Gastroesophageal sphincter (tissue), 4 donors: Measurements from ENCODE around the gene FOXE1. TPM values are rescaled to one million over a fixed set of nuclear protein-coding genes. Genes with fewer than 3 reads are reported as not detected.

Experiments used
- ATAC-seq: fragments of 150-250 bp; one replicate; pipeline ENCODE4 v1.9.1; 2016; ENCODE audit warnings: mild to moderate bottlenecking, moderate library complexity
- H3K27ac ChIP-seq, 4 donors: fragments of 200-600 bp; sonication (generic) in 3 of 4; 1 replicate in 3 of 4; 2 replicates in 1 of 4; pipeline ENCODE4 v1.5.1; 2016 to 2019
- H3K27me3 ChIP-seq: fragments of 200-600 bp; sonication (generic); one replicate; pipeline ENCODE4 v1.5.1; 2019
- H3K36me3 ChIP-seq, 2 donors: fragments of 200-600 bp; sonication (generic); one replicate each; pipeline ENCODE4 v1.5.1; 2019; ENCODE audit warnings: control low read depth in 1 of 2
- H3K4me1 ChIP-seq, 3 donors: fragments of 200-600 bp; sonication (generic); 1 replicate in 2 of 3; 2 replicates in 1 of 3; pipeline ENCODE4 v1.5.1; 2016 to 2019; ENCODE audit warnings: control low read depth in 2 of 3
- H3K4me3 ChIP-seq, 2 donors: fragments of 200-600 bp; sonication (generic); one replicate each; pipeline ENCODE4 v1.5.1; 2019; ENCODE audit warnings: mild to moderate bottlenecking in 1 of 2, moderate library complexity in 1 of 2
- H3K9me3 ChIP-seq, 3 donors: fragments of 200-600 bp; sonication (generic); one replicate each; pipeline ENCODE4 v1.5.1; 2017 to 2019; ENCODE audit warnings: control low read depth in 2 of 3
- CTCF ChIP-seq, 4 experiments: fragments of 200-600 bp in 2 of 4; fragments of 450-650 bp in 2 of 4; sonication (generic) in 1 of 4; IDR thresholded peaks; one replicate each; pipeline ENCODE4 v1.5.1; 2017 to 2019; ENCODE audit warnings: antibody characterized with exemption in 4 of 4, mild to moderate bottlenecking in 2 of 4, moderate library complexity in 2 of 4
- EP300 ChIP-seq: sonication (generic); formaldehyde crosslinking; IDR thresholded peaks from one replicate; pipeline ENCODE4 v1.6.1; 2017; ENCODE audit warnings: antibody characterized with exemption, mild to moderate bottlenecking
- POLR2A ChIP-seq, 2 donors: fragments of 450-650 bp; IDR thresholded peaks; one replicate each; pipeline ENCODE4 v1.6.1; 2017; ENCODE audit warnings: antibody characterized with exemption in 2 of 2, mild to moderate bottlenecking in 2 of 2, moderate library complexity in 1 of 2
- POLR2AphosphoS5 ChIP-seq: sonication (generic); formaldehyde crosslinking; IDR thresholded peaks from one replicate; pipeline ENCODE4 v1.6.1; 2017; ENCODE audit warnings: antibody characterized with exemption
- WGBS, 2 donors: methylation state at CpG; one replicate each; pipeline ENCODE4 v1.1.5; 2018; ENCODE audit warnings: low coverage in 1 of 2; 5-methylcytosine and 5-hydroxymethylcytosine counted together
- total RNA-seq, 4 donors: library from RNA; depleted of rRNA; stranded (reverse); fragments of >200 nt; gene quantifications; one replicate each; pipeline ENCODE4 v1.1.0, GENCODE V29; 2016

The FOXE1 gene
- total RNA-seq, 4 donors from 2014 or later = 0.08 to 0.79 TPM; not detected in 2

GRCh38 chr9:97889941-97890887 lies 37.2 kb downstream of the FOXE1 start:
- H3K9me3 ChIP-seq = peaks cover 0 to 15% (median 0%) of the 10 kb centered on the region in 3 donors
- no peak overlapping the region for H3K27ac ChIP-seq
- no peak for ATAC-seq
- WGBS, 2 donors = 24 to 34% methylated on average over 3 to 8 of the region's 9 CpGs
- H3K36me3 ChIP-seq = peaks cover 0 to 7% of the 10 kb centered on the region in 2 donors
- no peaks in the 10 kb centered on the region for H3K27me3 ChIP-seq
- TF ChIP-seq POLR2AphosphoS5 (no peak), CTCF (IDR thresholded peaks at IDR 0.05) (peak in 1 of 4 experiments; percentile 35)
- no peak overlapping the region for H3K4me3 ChIP-seq
- no peaks in the 10 kb centered on the region for H3K4me1 ChIP-seq

- H3K36me3 ChIP-seq = peaks cover 0 to 22% of the 10 kb centered on the region in 2 donors
- WGBS, 2 donors = 40 to 56% methylated on average over 1 to 2 of the region's 5 CpGs
- TF ChIP-seq CTCF (IDR thresholded peaks at IDR 0.05) = no peak
- TF ChIP-seq POLR2A (IDR thresholded peaks at IDR 0.05) = no peak
- no peak for TF ChIP-seq POLR2AphosphoS5
- no peak for ATAC-seq
- H3K4me1 ChIP-seq = no peaks in the 10 kb centered on the region
- no peak overlapping the region for H3K4me3 ChIP-seq
- H3K27ac ChIP-seq = no peak overlapping the region
- peaks cover 0 to 15% (median 0%) of the 10 kb centered on the region in 3 donors for H3K9me3 ChIP-seq
- H3K27me3 ChIP-seq = no peaks in the 10 kb centered on the region
Observed at GRCh38 chr9:97891736-97892135, 38.7 kb downstream of the FOXE1 start.

- no peak overlapping the region for H3K27ac ChIP-seq
- no peak overlapping the region for H3K4me3 ChIP-seq
- WGBS, 2 donors = 82 to 83% methylated on average over 2 of the region's 2 CpGs
- H3K36me3 ChIP-seq = peaks cover 0 to 29% of the 10 kb centered on the region in 2 donors
- no peaks in the 10 kb centered on the region for H3K27me3 ChIP-seq
- no peak for TF ChIP-seq POLR2A (IDR thresholded peaks at IDR 0.05)
- no peak for TF ChIP-seq EP300
- no peak for TF ChIP-seq CTCF (IDR thresholded peaks at IDR 0.05)
- no peak for TF ChIP-seq POLR2AphosphoS5
- peaks cover 0 to 15% (median 0%) of the 10 kb centered on the region in 3 donors for H3K9me3 ChIP-seq
- no peak for ATAC-seq
- no peaks in the 10 kb centered on the region for H3K4me1 ChIP-seq
Observed at GRCh38 chr9:97892421-97892820, 39.4 kb downstream of the FOXE1 start.

GRCh38 chr9:97895211-97895610 lies 42.2 kb downstream of the FOXE1 start:
- 83 to 89% methylated on average over 1 of the region's 1 CpG for WGBS, 2 donors
- ATAC-seq = no peak

More at GRCh38 chr9:97895211-97895610, 42.2 kb downstream of the FOXE1 start:
- no peaks in the 10 kb centered on the region for H3K27me3 ChIP-seq
- peaks cover 0 to 15% (median 0%) of the 10 kb centered on the region in 3 donors for H3K9me3 ChIP-seq
- TF ChIP-seq POLR2AphosphoS5 (no peak), EP300 (no peak), POLR2A (IDR thresholded peaks at IDR 0.05) (no peak), CTCF (IDR thresholded peaks at IDR 0.05) (no peak)
- H3K4me1 ChIP-seq = no peaks in the 10 kb centered on the region
- peaks cover 0 to 52% of the 10 kb centered on the region in 2 donors for H3K36me3 ChIP-seq
- no peak overlapping the region for H3K27ac ChIP-seq
- no peak overlapping the region for H3K4me3 ChIP-seq
